H1 (cell line): ENCODE results near the gene ATG7. TPM values are rescaled to one million over a fixed set of nuclear protein-coding genes. Genes with fewer than 3 reads are reported as not detected.

ENCODE experiments used
- ZNF274 ChIP-seq: IDR thresholded peaks from 2 replicates; pipeline ENCODE4 v1.7.0; 2012; ENCODE audit warnings: low read length, borderline replicate concordance; ENCODE audit errors: extremely low read depth
- polyA plus RNA-seq, 7 experiments: library from polyadenylated mRNA; depleted of rRNA in 3 of 7; stranded (reverse) in 5 of 7; unstranded in 2 of 7; fragments of >200 nt in 5 of 7; fragments of 200-250 nt in 2 of 7; gene quantifications; 1 replicate in 5 of 7; 2 replicates in 1 of 7; 4 replicates in 1 of 7; pipeline versions ENCODE4 v1.2.1 to v1.2.3, GENCODE V29; 2011 to 2013; ENCODE audit warnings: missing spikeins in 2 of 7, mixed read lengths in 2 of 7
- total RNA-seq: library from RNA; stranded (reverse); fragmentation: NEBNext Ultra II Directional; extraction: Animal tissue kit (Norgen Biotek cat#: 25700); gene quantifications from 2 replicates; pipeline ENCODE4 v1.2.1, GENCODE V29; 2021
- TF ChIP-seq, protein P1 (sequence below): fragments of 300-600 bp; sonication (generic); IDR thresholded peaks from 2 replicates; pipeline ENCODE4 v1.7.1; 2012; ENCODE audit warnings: low read length, moderate library complexity, mild to moderate bottlenecking, inconsistent platforms; ENCODE audit not compliant: insufficient replicate concordance

The ATG7 gene
- total and polyA plus RNA-seq, 2 of the 8 experiments (the other 6 are each of a cell fraction or from before 2014, with no cell fraction given) = 15.0 to 19.1 TPM

DNA sequence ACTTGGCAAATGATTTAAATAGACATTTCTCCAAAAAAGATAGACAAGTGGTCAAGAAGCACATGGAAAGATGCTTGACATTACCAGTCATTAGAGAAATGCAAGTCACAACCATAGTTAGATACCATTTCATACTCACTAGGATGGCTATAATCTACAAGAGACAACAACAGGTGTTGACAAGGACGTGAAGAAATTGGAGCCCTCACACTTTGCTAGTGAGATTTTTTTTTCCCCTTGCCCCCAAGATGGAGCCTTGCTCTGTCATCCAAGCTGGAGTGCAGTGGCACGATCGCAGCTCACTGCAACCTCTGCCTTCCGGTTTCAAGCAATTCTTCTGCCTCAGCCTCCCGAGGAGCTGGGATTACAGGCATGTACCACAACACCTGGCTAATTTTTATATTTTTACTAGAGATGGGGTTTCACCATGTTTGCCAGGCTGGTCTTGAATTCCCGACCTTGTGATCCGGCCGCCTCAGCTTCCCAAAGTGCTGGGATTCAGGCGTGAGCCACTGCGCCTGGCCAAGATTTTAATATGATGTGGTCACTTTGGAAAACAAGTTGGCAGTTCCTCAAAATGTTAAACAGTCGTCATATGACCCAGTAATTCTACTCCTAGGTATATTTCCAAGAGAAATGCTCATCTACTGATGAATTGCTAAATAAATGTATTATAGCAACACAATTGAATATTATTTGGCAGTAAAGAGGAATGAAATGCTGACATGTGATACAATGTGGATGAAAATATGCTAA is 103.3 kb downstream of the ATG7 start (continued):
- no peak for TF ChIP-seq ZNF274
- TF ChIP-seq, protein P1, sequence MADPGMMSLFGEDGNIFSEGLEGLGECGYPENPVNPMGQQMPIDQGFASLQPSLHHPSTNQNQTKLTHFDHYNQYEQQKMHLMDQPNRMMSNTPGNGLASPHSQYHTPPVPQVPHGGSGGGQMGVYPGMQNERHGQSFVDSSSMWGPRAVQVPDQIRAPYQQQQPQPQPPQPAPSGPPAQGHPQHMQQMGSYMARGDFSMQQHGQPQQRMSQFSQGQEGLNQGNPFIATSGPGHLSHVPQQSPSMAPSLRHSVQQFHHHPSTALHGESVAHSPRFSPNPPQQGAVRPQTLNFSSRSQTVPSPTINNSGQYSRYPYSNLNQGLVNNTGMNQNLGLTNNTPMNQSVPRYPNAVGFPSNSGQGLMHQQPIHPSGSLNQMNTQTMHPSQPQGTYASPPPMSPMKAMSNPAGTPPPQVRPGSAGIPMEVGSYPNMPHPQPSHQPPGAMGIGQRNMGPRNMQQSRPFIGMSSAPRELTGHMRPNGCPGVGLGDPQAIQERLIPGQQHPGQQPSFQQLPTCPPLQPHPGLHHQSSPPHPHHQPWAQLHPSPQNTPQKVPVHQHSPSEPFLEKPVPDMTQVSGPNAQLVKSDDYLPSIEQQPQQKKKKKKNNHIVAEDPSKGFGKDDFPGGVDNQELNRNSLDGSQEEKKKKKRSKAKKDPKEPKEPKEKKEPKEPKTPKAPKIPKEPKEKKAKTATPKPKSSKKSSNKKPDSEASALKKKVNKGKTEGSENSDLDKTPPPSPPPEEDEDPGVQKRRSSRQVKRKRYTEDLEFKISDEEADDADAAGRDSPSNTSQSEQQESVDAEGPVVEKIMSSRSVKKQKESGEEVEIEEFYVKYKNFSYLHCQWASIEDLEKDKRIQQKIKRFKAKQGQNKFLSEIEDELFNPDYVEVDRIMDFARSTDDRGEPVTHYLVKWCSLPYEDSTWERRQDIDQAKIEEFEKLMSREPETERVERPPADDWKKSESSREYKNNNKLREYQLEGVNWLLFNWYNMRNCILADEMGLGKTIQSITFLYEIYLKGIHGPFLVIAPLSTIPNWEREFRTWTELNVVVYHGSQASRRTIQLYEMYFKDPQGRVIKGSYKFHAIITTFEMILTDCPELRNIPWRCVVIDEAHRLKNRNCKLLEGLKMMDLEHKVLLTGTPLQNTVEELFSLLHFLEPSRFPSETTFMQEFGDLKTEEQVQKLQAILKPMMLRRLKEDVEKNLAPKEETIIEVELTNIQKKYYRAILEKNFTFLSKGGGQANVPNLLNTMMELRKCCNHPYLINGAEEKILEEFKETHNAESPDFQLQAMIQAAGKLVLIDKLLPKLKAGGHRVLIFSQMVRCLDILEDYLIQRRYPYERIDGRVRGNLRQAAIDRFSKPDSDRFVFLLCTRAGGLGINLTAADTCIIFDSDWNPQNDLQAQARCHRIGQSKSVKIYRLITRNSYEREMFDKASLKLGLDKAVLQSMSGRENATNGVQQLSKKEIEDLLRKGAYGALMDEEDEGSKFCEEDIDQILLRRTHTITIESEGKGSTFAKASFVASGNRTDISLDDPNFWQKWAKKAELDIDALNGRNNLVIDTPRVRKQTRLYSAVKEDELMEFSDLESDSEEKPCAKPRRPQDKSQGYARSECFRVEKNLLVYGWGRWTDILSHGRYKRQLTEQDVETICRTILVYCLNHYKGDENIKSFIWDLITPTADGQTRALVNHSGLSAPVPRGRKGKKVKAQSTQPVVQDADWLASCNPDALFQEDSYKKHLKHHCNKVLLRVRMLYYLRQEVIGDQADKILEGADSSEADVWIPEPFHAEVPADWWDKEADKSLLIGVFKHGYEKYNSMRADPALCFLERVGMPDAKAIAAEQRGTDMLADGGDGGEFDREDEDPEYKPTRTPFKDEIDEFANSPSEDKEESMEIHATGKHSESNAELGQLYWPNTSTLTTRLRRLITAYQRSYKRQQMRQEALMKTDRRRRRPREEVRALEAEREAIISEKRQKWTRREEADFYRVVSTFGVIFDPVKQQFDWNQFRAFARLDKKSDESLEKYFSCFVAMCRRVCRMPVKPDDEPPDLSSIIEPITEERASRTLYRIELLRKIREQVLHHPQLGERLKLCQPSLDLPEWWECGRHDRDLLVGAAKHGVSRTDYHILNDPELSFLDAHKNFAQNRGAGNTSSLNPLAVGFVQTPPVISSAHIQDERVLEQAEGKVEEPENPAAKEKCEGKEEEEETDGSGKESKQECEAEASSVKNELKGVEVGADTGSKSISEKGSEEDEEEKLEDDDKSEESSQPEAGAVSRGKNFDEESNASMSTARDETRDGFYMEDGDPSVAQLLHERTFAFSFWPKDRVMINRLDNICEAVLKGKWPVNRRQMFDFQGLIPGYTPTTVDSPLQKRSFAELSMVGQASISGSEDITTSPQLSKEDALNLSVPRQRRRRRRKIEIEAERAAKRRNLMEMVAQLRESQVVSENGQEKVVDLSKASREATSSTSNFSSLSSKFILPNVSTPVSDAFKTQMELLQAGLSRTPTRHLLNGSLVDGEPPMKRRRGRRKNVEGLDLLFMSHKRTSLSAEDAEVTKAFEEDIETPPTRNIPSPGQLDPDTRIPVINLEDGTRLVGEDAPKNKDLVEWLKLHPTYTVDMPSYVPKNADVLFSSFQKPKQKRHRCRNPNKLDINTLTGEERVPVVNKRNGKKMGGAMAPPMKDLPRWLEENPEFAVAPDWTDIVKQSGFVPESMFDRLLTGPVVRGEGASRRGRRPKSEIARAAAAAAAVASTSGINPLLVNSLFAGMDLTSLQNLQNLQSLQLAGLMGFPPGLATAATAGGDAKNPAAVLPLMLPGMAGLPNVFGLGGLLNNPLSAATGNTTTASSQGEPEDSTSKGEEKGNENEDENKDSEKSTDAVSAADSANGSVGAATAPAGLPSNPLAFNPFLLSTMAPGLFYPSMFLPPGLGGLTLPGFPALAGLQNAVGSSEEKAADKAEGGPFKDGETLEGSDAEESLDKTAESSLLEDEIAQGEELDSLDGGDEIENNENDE = no peak
